SK-N-SH (cell line): ENCODE measurements around the gene ANO2. TPM values are rescaled to one million over a fixed set of nuclear protein-coding genes. Genes with fewer than 3 reads are reported as not detected.

Experiments
- CTCF ChIA-PET: fragments of 300-600, 350-600 bp; formaldehyde crosslinking; extraction: SDS; loops from one replicate; lab custom pipeline; 2021; lab: Yijun Ruan, JAX
- POLR2A ChIA-PET: fragments of 350-600 bp; sonication (Branson Sonifier 250); formaldehyde crosslinking; extraction: SDS; loops from one replicate; lab custom pipeline; 2020; ENCODE audit warnings: antibody characterized with exemption, inconsistent platforms; lab: Yijun Ruan, JAX
- DNase-seq: peaks from one replicate; pipeline ENCODE4 v3.0.0; 2012
- H2AFZ ChIP-seq: fragments of 200-600 bp; sonication (generic); 2 replicates; pipeline ENCODE4 v1.8.1; 2016; ENCODE audit warnings: antibody characterized with exemption, mild to moderate bottlenecking, low read depth
- H3F3A ChIP-seq: fragments of 200-600 bp; sonication (generic); replicated peaks from 2 replicates; pipeline ENCODE3; 2016; ENCODE audit warnings: antibody characterized with exemption, mild to moderate bottlenecking; ENCODE audit not compliant: insufficient read depth
- H3K27ac ChIP-seq, 2 experiments: fragments of 200-500 bp in 1 of 2; fragments of 200-600 bp in 1 of 2; sonication (Bioruptor generic) in 1 of 2; sonication (generic), shearing (Covaris generic) in 1 of 2; 2 replicates each; pipeline versions ENCODE4 v1.5.1 to v1.6.1; 2014 to 2016; ENCODE audit warnings: low read depth in 2 of 2, inconsistent platforms in 1 of 2, low read length in 1 of 2, mild to moderate bottlenecking in 1 of 2, mixed read lengths in 1 of 2
- H3K27me3 ChIP-seq: fragments of 200-600 bp; sonication (generic), shearing (Covaris generic); 2 replicates; pipeline ENCODE4 v1.6.1; 2016; ENCODE audit warnings: mixed run types; ENCODE audit not compliant: insufficient read depth
- H3K36me3 ChIP-seq, 2 experiments: fragments of 200-500 bp in 1 of 2; fragments of 200-600 bp in 1 of 2; sonication (Bioruptor generic) in 1 of 2; sonication (generic) in 1 of 2; replicated peaks in 1 of 2; 2 replicates each; pipeline versions ENCODE3 to v1.5.1; 2014 to 2016; ENCODE audit warnings: low read length in 1 of 2, mild to moderate bottlenecking in 1 of 2; ENCODE audit not compliant: insufficient read depth in 2 of 2, control insufficient read depth in 1 of 2
- H3K4me1 ChIP-seq, 2 experiments: fragments of 200-500 bp in 1 of 2; fragments of 200-600 bp in 1 of 2; sonication (Bioruptor generic) in 1 of 2; sonication (generic), shearing (Covaris generic) in 1 of 2; 2 replicates each; pipeline versions ENCODE4 v1.5.1 to v1.6.1; 2014 to 2016; ENCODE audit warnings: low read depth in 1 of 2, low read length in 1 of 2, mixed run types in 1 of 2; ENCODE audit not compliant: insufficient read depth in 2 of 2, control insufficient read depth in 1 of 2
- H3K4me2 ChIP-seq: fragments of 200-600 bp; sonication (generic), shearing (Covaris generic); 2 replicates; pipeline ENCODE4 v1.6.1; 2017; ENCODE audit warnings: mixed run types
- H3K4me3 ChIP-seq, 2 experiments: fragments of 200-500 bp in 1 of 2; fragments of 200-600 bp in 1 of 2; sonication (Bioruptor generic) in 1 of 2; sonication (generic), shearing (Covaris generic) in 1 of 2; 2 replicates each; pipeline versions ENCODE4 v1.5.1 to v1.8.1; 2014 to 2016; ENCODE audit warnings: low read depth in 2 of 2, inconsistent platforms in 1 of 2, low read length in 1 of 2, mild to moderate bottlenecking in 1 of 2, mixed read lengths in 1 of 2, moderate library complexity in 1 of 2
- H3K79me2 ChIP-seq: fragments of 200-600 bp; sonication (generic); 2 replicates; pipeline ENCODE4 v1.8.1; 2017; ENCODE audit warnings: mild to moderate bottlenecking; ENCODE audit not compliant: insufficient read depth
- H3K9ac ChIP-seq: fragments of 200-600 bp; sonication (generic); 2 replicates; pipeline ENCODE4 v1.6.1; 2017; ENCODE audit warnings: mixed run types
- H3K9me2 ChIP-seq: fragments of 200-600 bp; sonication (generic); 2 replicates; pipeline ENCODE4 v1.6.1; 2017; ENCODE audit warnings: mixed run types
- H3K9me3 ChIP-seq: fragments of 200-600 bp; sonication (generic); 2 replicates; pipeline ENCODE4 v1.6.1; 2017; ENCODE audit warnings: mixed run types, mild to moderate bottlenecking, moderate library complexity
- H4K20me1 ChIP-seq: fragments of 200-600 bp; sonication (generic); 2 replicates; pipeline ENCODE4 v1.6.1; 2017; ENCODE audit warnings: mild to moderate bottlenecking, mixed run types; ENCODE audit not compliant: insufficient read depth
- EZH2phosphoT487 ChIP-seq: fragments of 200-600 bp; sonication (generic); IDR thresholded peaks from 2 replicates; pipeline ENCODE4 v1.6.1; 2017; ENCODE audit warnings: low read depth, mixed run types, mild to moderate bottlenecking, antibody characterized with exemption, moderate library complexity, borderline replicate concordance
- FOXJ3 ChIP-seq: sonication (generic); formaldehyde crosslinking; IDR thresholded peaks from 2 replicates; pipeline ENCODE4 v1.5.1; 2020; ENCODE audit warnings: mild to moderate bottlenecking, missing genetic modification reagents
- GABPA ChIP-seq: IDR thresholded peaks from 2 replicates; pipeline ENCODE4 v1.4.0; 2012; ENCODE audit warnings: low read depth, mild to moderate bottlenecking
- GATA2 ChIP-seq: sonication (generic); formaldehyde crosslinking; IDR thresholded peaks from 2 replicates; pipeline ENCODE4 v1.5.0; 2020; ENCODE audit warnings: mild to moderate bottlenecking, missing genetic modification reagents
- IRF3 ChIP-seq: fragments of 150-350 bp; IDR thresholded peaks from 2 replicates; pipeline ENCODE4 v1.6.1; 2016; ENCODE audit warnings: mild to moderate bottlenecking, low read depth, low read length
- JUND ChIP-seq: IDR thresholded peaks from 2 replicates; pipeline ENCODE4 v1.4.0; 2012
- MEF2A ChIP-seq: IDR thresholded peaks from 2 replicates; pipeline ENCODE4 v1.4.0; 2012; ENCODE audit warnings: low read depth, borderline replicate concordance
- MXI1 ChIP-seq: IDR thresholded peaks from 2 replicates; pipeline ENCODE4 v1.6.1; 2012; ENCODE audit warnings: mild to moderate bottlenecking, low read depth, low read length, improper control_type of control experiment
- NRF1 ChIP-seq: IDR thresholded peaks from 2 replicates; pipeline ENCODE4 v1.6.1; 2012; ENCODE audit warnings: low read depth, mild to moderate bottlenecking, low read length
- POLR2AphosphoS5 ChIP-seq: IDR thresholded peaks from 2 replicates; pipeline ENCODE4 v1.6.1; 2012; ENCODE audit warnings: low read depth, low read length
- RXRA ChIP-seq: IDR thresholded peaks from 2 replicates; pipeline ENCODE4 v1.4.0; 2012; ENCODE audit warnings: low read depth, mild to moderate bottlenecking, borderline replicate concordance
- SIN3A ChIP-seq: IDR thresholded peaks from 2 replicates; pipeline ENCODE4 v1.6.1; 2012; ENCODE audit warnings: low read depth, mild to moderate bottlenecking, low read length, moderate library complexity, borderline replicate concordance
- SMC3 ChIP-seq: IDR thresholded peaks from 2 replicates; pipeline ENCODE4 v1.6.1; 2012; ENCODE audit warnings: low read depth, low read length, improper control_type of control experiment
- TAF1 ChIP-seq: IDR thresholded peaks from 2 replicates; pipeline ENCODE4 v1.6.1; 2012; ENCODE audit warnings: low read depth, mild to moderate bottlenecking, low read length, moderate library complexity, borderline replicate concordance
- TEAD4 ChIP-seq: IDR thresholded peaks from 2 replicates; pipeline ENCODE4 v1.4.0; 2012; ENCODE audit warnings: mild to moderate bottlenecking, borderline replicate concordance; ENCODE audit not compliant: insufficient read depth
- ZBTB33 ChIP-seq: IDR thresholded peaks from 2 replicates; pipeline ENCODE4 v1.4.0; 2012; ENCODE audit warnings: low read depth, borderline replicate concordance
- WGBS: methylation state at CpG from one replicate; pipeline ENCODE4 v1.1.6; 2017; ENCODE audit warnings: low lambda C conversion rate; 5-methylcytosine and 5-hydroxymethylcytosine counted together
- polyA plus RNA-seq, 3 experiments: library from polyadenylated mRNA; depleted of rRNA; stranded (reverse); fragments of >200 nt; gene quantifications; 2 replicates each; pipeline ENCODE4 v1.2.3, GENCODE V29; 2012
- TF ChIP-seq, protein P1 (sequence below): IDR thresholded peaks from 2 replicates; pipeline ENCODE4 v1.6.1; 2012; ENCODE audit warnings: mild to moderate bottlenecking, low read depth, low read length, moderate library complexity
- TF ChIP-seq, protein P2 (sequence below): fragments of 200-600 bp; sonication (generic); IDR thresholded peaks from 2 replicates; pipeline ENCODE4 v1.6.1; 2017; ENCODE audit warnings: antibody characterized with exemption, mild to moderate bottlenecking, moderate library complexity
- TF ChIP-seq, protein P3 (sequence below): fragments of 150-350 bp; IDR thresholded peaks from 2 replicates; pipeline ENCODE4 v1.6.1; 2017; ENCODE audit warnings: antibody characterized with exemption, low read length, low read depth, borderline replicate concordance

Gene ANO2
- polyA plus RNA-seq, 1 of the 3 experiments (the other 2 are of a cell fraction), result not detected

DNA sequence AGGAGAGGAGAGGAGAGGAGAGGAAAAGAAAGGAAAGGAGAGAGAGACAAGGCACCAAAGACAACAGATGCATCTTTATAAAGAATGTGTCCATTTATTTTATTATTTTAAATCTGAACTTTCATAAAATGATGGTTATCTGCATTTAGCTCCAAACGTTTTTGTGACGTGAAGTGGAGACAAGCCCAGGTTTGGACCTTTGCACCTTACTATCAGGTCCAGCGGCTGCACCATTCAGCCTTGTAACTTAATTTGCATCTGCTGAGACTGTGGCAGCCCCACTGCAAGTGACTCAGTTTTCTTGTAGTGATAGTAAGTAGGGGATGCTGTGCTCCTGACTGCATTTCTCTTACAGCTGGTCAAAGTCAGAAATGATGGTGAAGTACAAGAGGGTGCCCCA lies 382.5 kb downstream of the ANO2 start (continued):
- TF ChIP-seq, protein P1, sequence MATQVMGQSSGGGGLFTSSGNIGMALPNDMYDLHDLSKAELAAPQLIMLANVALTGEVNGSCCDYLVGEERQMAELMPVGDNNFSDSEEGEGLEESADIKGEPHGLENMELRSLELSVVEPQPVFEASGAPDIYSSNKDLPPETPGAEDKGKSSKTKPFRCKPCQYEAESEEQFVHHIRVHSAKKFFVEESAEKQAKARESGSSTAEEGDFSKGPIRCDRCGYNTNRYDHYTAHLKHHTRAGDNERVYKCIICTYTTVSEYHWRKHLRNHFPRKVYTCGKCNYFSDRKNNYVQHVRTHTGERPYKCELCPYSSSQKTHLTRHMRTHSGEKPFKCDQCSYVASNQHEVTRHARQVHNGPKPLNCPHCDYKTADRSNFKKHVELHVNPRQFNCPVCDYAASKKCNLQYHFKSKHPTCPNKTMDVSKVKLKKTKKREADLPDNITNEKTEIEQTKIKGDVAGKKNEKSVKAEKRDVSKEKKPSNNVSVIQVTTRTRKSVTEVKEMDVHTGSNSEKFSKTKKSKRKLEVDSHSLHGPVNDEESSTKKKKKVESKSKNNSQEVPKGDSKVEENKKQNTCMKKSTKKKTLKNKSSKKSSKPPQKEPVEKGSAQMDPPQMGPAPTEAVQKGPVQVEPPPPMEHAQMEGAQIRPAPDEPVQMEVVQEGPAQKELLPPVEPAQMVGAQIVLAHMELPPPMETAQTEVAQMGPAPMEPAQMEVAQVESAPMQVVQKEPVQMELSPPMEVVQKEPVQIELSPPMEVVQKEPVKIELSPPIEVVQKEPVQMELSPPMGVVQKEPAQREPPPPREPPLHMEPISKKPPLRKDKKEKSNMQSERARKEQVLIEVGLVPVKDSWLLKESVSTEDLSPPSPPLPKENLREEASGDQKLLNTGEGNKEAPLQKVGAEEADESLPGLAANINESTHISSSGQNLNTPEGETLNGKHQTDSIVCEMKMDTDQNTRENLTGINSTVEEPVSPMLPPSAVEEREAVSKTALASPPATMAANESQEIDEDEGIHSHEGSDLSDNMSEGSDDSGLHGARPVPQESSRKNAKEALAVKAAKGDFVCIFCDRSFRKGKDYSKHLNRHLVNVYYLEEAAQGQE, result no peak
- TF ChIP-seq GABPA (no peak), SIN3A (no peak), EZH2phosphoT487 (no peak), FOXJ3 (CRISPR knock-in tag) (no peak), ZBTB33 (no peak), JUND (no peak)

DNA sequence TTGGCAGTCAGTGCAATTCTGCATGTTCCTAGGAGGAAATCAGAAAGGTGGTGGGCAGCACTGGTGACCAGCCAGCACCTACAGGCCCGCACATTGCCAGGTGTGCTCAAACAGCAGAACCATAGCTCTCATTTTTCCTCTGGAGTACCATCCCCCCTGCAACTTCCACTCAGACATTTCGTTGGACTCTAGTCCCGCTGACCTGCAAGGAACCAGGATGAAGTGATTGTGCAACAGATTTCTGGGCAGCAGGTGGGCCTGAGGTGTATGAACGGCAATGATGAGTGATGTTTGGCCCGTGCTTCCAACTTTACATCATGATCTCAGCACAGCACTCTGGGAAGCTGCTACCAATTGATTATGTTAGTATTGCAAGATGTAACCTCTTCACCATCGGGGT lies 383.2 kb downstream of the ANO2 start:
- Histone ChIP-seq H3K36me3 (no peaks in the 10 kb centered on the region), H3K9me3 (no peaks in the 10 kb centered on the region), H3K4me2 (no peak overlapping the region), H2AFZ (no peak overlapping the region), H3K9me2 (no peaks in the 10 kb centered on the region), H3K4me3 (no peak overlapping the region), H3K27ac (no peak overlapping the region), H3K27me3 (peaks cover 63% of the 10 kb centered on the region), H3K79me2 (no peaks in the 10 kb centered on the region), H3F3A (no peaks in the 10 kb centered on the region), H3K9ac (no peak overlapping the region), H4K20me1 (no peaks in the 10 kb centered on the region), H3K4me1 (no peaks in the 10 kb centered on the region)
- ChIA-PET CTCF (no interaction called here), POLR2A (interaction anchor here (0.6 kb wide), 1 partner anchor 34 kb away, joined by 3 read pairs; no protein-coding TSS in a partner anchor)
- 13% methylated on average over 5 of the region's 6 CpGs for WGBS
- TF ChIP-seq GABPA (no peak), SIN3A (no peak), EZH2phosphoT487 (no peak), TAF1 (no peak), POLR2AphosphoS5 (no peak), SMC3 (no peak), NRF1 (no peak), TEAD4 (no peak), GATA2 (CRISPR knock-in tag) (no peak), RXRA (no peak), MEF2A (no peak), JUND (no peak), FOXJ3 (CRISPR knock-in tag) (no peak), IRF3 (no peak), MXI1 (no peak)
- TF ChIP-seq, protein P2, sequence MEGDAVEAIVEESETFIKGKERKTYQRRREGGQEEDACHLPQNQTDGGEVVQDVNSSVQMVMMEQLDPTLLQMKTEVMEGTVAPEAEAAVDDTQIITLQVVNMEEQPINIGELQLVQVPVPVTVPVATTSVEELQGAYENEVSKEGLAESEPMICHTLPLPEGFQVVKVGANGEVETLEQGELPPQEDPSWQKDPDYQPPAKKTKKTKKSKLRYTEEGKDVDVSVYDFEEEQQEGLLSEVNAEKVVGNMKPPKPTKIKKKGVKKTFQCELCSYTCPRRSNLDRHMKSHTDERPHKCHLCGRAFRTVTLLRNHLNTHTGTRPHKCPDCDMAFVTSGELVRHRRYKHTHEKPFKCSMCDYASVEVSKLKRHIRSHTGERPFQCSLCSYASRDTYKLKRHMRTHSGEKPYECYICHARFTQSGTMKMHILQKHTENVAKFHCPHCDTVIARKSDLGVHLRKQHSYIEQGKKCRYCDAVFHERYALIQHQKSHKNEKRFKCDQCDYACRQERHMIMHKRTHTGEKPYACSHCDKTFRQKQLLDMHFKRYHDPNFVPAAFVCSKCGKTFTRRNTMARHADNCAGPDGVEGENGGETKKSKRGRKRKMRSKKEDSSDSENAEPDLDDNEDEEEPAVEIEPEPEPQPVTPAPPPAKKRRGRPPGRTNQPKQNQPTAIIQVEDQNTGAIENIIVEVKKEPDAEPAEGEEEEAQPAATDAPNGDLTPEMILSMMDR, result no peak
- TF ChIP-seq, protein P3, sequence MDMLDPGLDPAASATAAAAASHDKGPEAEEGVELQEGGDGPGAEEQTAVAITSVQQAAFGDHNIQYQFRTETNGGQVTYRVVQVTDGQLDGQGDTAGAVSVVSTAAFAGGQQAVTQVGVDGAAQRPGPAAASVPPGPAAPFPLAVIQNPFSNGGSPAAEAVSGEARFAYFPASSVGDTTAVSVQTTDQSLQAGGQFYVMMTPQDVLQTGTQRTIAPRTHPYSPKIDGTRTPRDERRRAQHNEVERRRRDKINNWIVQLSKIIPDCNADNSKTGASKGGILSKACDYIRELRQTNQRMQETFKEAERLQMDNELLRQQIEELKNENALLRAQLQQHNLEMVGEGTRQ, result no peak
- DNase-seq, result no peak
